ENCODE results near the gene PRR5L.

Gene PRR5L

DNA sequence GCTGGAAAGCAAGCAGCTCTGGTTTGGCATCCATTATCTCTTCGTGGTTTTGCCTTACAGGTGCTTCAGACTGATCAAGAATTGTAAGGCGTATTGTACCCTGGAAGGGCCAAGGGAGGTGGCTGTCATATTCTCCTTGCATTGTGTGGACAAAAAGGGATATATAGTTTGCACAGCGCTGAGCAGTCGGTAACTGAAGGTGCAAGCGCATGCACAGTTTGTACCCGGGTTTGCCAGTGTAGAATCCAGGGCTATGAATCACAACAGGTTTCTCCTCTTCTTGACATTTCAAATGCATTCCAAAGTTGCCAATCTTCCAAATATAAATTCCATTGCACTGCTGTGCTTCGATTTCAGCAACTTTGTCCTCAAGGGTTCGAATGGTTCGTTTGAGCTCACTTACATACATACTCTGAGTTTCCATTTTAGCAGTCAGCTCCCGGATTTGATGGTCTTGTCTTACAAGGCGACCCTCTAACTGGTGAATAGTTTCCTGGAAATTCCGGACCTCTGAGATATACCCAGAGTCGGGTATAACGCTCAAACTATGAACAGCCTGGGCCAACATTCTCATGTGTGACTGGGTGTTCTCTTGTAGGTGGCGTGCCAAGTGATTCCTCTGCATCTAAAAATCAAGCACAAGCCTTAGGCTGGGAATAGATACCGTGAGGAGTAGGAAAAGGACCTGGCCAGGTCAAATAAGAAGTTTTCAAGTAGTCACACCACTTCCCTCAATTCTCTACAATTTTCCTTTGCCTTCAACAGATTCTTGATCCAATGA, 194.1 kb downstream of the PRR5L start:
- Histone ChIP-seq H3K4me2 (ENCODE audit: low read length) (no peak overlapping the region), H3K79me2 (ENCODE audit: low read length) (no peaks in the 10 kb centered on the region), H3K27me3 (ENCODE audit: low read depth, low read length) (no peaks in the 10 kb centered on the region), H2AFZ (ENCODE audit: low read depth, low read length) (no peak overlapping the region), H3K9ac (ENCODE audit: low read length) (no peak overlapping the region), H3K27ac (ENCODE audit: low read length) (no peak overlapping the region), H3K4me3 (ENCODE audit: low read length) (no peak overlapping the region), H3K9me3 (ENCODE audit: insufficient read depth, low read length) (no peaks in the 10 kb centered on the region), H3K4me1 (ENCODE audit: low read length) (no peaks in the 10 kb centered on the region), H3K36me3 (replicated peaks; ENCODE audit: low read depth, low read length) (peaks cover 17% of the 10 kb centered on the region), H4K20me1 (ENCODE audit: insufficient read depth, low read length) (no peaks in the 10 kb centered on the region)
- TF ChIP-seq, protein P1, sequence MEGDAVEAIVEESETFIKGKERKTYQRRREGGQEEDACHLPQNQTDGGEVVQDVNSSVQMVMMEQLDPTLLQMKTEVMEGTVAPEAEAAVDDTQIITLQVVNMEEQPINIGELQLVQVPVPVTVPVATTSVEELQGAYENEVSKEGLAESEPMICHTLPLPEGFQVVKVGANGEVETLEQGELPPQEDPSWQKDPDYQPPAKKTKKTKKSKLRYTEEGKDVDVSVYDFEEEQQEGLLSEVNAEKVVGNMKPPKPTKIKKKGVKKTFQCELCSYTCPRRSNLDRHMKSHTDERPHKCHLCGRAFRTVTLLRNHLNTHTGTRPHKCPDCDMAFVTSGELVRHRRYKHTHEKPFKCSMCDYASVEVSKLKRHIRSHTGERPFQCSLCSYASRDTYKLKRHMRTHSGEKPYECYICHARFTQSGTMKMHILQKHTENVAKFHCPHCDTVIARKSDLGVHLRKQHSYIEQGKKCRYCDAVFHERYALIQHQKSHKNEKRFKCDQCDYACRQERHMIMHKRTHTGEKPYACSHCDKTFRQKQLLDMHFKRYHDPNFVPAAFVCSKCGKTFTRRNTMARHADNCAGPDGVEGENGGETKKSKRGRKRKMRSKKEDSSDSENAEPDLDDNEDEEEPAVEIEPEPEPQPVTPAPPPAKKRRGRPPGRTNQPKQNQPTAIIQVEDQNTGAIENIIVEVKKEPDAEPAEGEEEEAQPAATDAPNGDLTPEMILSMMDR (IDR thresholded peaks at IDR 0.05; ENCODE audit: low read depth, low read length) = no peak
- TF ChIP-seq EZH2phosphoT487 (IDR thresholded peaks at IDR 0.05; ENCODE audit: low read depth) = no peak

DNA sequence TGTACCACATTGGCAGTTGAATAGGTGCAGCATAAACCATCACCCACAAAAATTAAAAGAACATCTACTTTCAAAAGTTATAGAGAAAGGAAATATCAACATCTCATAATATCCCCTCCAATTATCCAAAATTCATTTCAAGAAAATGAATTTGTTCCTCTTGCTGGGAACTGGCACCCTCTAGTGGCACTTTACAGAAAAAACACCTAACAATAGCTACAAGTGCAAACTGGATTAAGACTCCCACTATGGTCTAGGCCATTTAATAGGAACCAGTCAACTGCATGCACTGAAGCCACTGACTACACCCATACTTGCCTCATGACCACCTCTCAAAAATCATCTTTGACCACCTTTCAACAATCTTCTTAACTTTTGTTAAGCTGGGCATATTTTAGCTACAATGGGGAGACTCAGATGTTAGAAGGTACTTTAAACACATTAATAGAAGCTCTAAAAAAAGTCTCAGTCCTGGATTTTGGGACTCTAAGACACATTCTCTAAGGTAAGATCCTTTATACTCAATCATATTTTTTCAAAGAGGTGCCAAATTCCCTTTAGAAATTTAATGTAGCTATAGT, 196.7 kb downstream of the PRR5L start:
- H3K36me3 ChIP-seq (replicated peaks; ENCODE audit: low read depth, low read length) = peaks cover 15% of the 10 kb centered on the region
- no peak overlapping the region for H2AFZ ChIP-seq (ENCODE audit: low read depth, low read length)
- no peaks in the 10 kb centered on the region for H3K4me1 ChIP-seq (ENCODE audit: low read length)
- H3K4me3 ChIP-seq (ENCODE audit: low read length) = no peak overlapping the region
- no peaks in the 10 kb centered on the region for H3K79me2 ChIP-seq (ENCODE audit: low read length)
- no peak overlapping the region for H3K9ac ChIP-seq (ENCODE audit: low read length)
- no peak overlapping the region for H3K27ac ChIP-seq (ENCODE audit: low read length)
- TF ChIP-seq, protein P1 (IDR thresholded peaks at IDR 0.05; ENCODE audit: low read depth, low read length) = peak; percentile 91
- no peak for TF ChIP-seq EZH2phosphoT487 (IDR thresholded peaks at IDR 0.05; ENCODE audit: low read depth)
- H3K9me3 ChIP-seq (ENCODE audit: insufficient read depth, low read length) = no peaks in the 10 kb centered on the region
- H3K27me3 ChIP-seq (ENCODE audit: low read depth, low read length) = no peaks in the 10 kb centered on the region
- no peaks in the 10 kb centered on the region for H4K20me1 ChIP-seq (ENCODE audit: insufficient read depth, low read length)
- no peak overlapping the region for H3K4me2 ChIP-seq (ENCODE audit: low read length)

DNA sequence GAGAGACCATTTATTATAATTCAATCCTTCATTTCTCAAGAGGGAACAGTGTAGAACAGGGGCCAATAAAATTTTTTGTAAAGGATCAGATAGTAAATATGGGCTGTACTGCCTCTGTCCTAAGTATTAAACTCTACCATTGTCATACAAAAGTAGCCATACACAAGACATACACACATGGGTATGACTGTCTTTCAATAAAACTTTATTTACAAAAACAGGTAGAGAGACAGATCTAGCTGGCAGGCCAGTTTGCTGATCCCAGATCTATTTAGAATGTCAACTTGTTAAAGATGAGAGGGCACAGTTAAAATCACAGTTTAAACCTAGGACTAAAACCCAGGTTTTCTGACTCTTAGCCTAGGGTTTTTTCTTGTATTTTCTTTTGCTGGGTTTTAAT, 197.2 kb downstream of the PRR5L start:
- no peak overlapping the region for H3K27ac ChIP-seq (ENCODE audit: low read length)
- no peak overlapping the region for H2AFZ ChIP-seq (ENCODE audit: low read depth, low read length)
- no peaks in the 10 kb centered on the region for H4K20me1 ChIP-seq (ENCODE audit: insufficient read depth, low read length)
- H3K4me1 ChIP-seq (ENCODE audit: low read length) = no peaks in the 10 kb centered on the region
- no peaks in the 10 kb centered on the region for H3K27me3 ChIP-seq (ENCODE audit: low read depth, low read length)
- peaks cover 17% of the 10 kb centered on the region for H3K36me3 ChIP-seq (replicated peaks; ENCODE audit: low read depth, low read length)
- H3K9ac ChIP-seq (ENCODE audit: low read length) = no peak overlapping the region
- H3K4me3 ChIP-seq (ENCODE audit: low read length) = no peak overlapping the region
- TF ChIP-seq, protein P1 (IDR thresholded peaks at IDR 0.05; ENCODE audit: low read depth, low read length) = no peak
- no peak for TF ChIP-seq EZH2phosphoT487 (IDR thresholded peaks at IDR 0.05; ENCODE audit: low read depth)
- H3K4me2 ChIP-seq (ENCODE audit: low read length) = no peak overlapping the region
- H3K9me3 ChIP-seq (ENCODE audit: insufficient read depth, low read length) = no peaks in the 10 kb centered on the region
- H3K79me2 ChIP-seq (ENCODE audit: low read length) = no peaks in the 10 kb centered on the region

DNA sequence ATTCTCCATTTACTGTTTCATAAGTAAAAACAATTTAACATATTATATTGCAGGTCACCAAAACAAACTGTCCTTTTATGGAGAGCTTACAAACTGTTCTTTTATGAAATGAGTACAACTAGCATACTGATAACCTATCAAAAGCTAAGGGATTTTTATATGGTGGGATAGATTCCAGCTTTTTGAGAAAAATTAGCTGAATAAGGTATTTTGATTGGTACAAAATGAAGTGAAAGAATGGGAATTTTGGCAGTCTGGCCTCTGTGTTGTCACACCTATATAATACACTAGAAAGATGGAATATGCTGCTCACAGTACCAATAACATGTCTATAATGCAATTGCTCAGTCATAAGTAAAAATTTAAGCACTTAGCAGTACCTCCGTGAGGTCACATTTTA, 202.6 kb downstream of the PRR5L start:
- Histone ChIP-seq H3K36me3 (replicated peaks; ENCODE audit: low read depth, low read length) (peaks cover 18% of the 10 kb centered on the region), H3K4me3 (ENCODE audit: low read length) (no peak overlapping the region), H3K4me1 (ENCODE audit: low read length) (no peaks in the 10 kb centered on the region), H2AFZ (ENCODE audit: low read depth, low read length) (no peak overlapping the region), H3K79me2 (ENCODE audit: low read length) (no peaks in the 10 kb centered on the region), H3K27me3 (ENCODE audit: low read depth, low read length) (no peaks in the 10 kb centered on the region), H3K9ac (ENCODE audit: low read length) (no peak overlapping the region), H3K9me3 (ENCODE audit: insufficient read depth, low read length) (no peaks in the 10 kb centered on the region), H3K27ac (ENCODE audit: low read length) (no peak overlapping the region), H4K20me1 (ENCODE audit: insufficient read depth, low read length) (no peaks in the 10 kb centered on the region), H3K4me2 (ENCODE audit: low read length) (no peak overlapping the region)
- TF ChIP-seq, protein P1 (IDR thresholded peaks at IDR 0.05; ENCODE audit: low read depth, low read length) = no peak
- TF ChIP-seq EZH2phosphoT487 (IDR thresholded peaks at IDR 0.05; ENCODE audit: low read depth) = no peak
